CD8-positive, alpha-beta memory T cell (primary cell): Measurements from ENCODE around the gene ISYNA1. TPM values are rescaled to one million over a fixed set of nuclear protein-coding genes. Genes with fewer than 3 reads are reported as not detected.
"Not testable (repeated sequence)": the region's sequence is repeated elsewhere in the genome, so short reads cannot be mapped to it uniquely, and the experiment has no call there.

ENCODE experiments used
- CTCF ChIA-PET: fragments of 350-600 bp; sonication (Branson Sonifier 250); formaldehyde crosslinking; loops from one replicate; lab custom pipeline; 2021; ENCODE audit warnings: antibody characterized with exemption; lab: Charles Lee
- POLR2A ChIA-PET: fragments of 350-600 bp; sonication (Branson Sonifier 250); formaldehyde crosslinking; loops from one replicate; lab custom pipeline; 2021; ENCODE audit warnings: antibody characterized with exemption; lab: Charles Lee
- DNase-seq, 5 donors: peaks; one replicate each; pipeline versions ENCODE4 v3.0.0 to v3.0.0-alpha.2; 2020 to 2022; ENCODE audit warnings: mixed read lengths in 1 of 5
- H3K27ac ChIP-seq: one replicate; pipeline ENCODE4 v1.7.0; 2013; ENCODE audit warnings: low read depth, mild to moderate bottlenecking, low read length, moderate library complexity
- H3K27me3 ChIP-seq: 2 replicates; pipeline ENCODE4 v1.7.0; 2013; ENCODE audit warnings: low read length, mild to moderate bottlenecking; ENCODE audit not compliant: insufficient read depth, poor library complexity, severe bottlenecking
- H3K36me3 ChIP-seq: 2 replicates; pipeline ENCODE4 v1.7.0; 2013; ENCODE audit warnings: mild to moderate bottlenecking, low read length, moderate library complexity; ENCODE audit not compliant: insufficient read depth
- H3K4me1 ChIP-seq: 2 replicates; pipeline ENCODE4 v1.7.0; 2013; ENCODE audit warnings: mild to moderate bottlenecking, low read length, moderate library complexity; ENCODE audit not compliant: insufficient read depth
- H3K4me3 ChIP-seq: 2 replicates; pipeline ENCODE4 v1.7.0; 2013; ENCODE audit warnings: mild to moderate bottlenecking, low read length
- H3K9me3 ChIP-seq: 2 replicates; pipeline ENCODE4 v1.7.0; 2013; ENCODE audit warnings: mild to moderate bottlenecking, low read length
- H3K27ac Mint-ChIP-seq, 8 donors: one replicate each; pipeline ENCODE4 v1.8.0; 2020 to 2021; ENCODE audit warnings: mixed read lengths in 8 of 8, mild to moderate bottlenecking in 6 of 8, inconsistent platforms in 3 of 8, moderate library complexity in 3 of 8
- H3K27me3 Mint-ChIP-seq, 2 donors: one replicate each; pipeline ENCODE4 v1.8.0; 2020 to 2021; ENCODE audit warnings: mixed read lengths in 2 of 2, mild to moderate bottlenecking in 1 of 2, moderate library complexity in 1 of 2
- H3K36me3 Mint-ChIP-seq, 3 donors: one replicate each; pipeline ENCODE4 v1.8.0; 2020 to 2021; ENCODE audit warnings: mixed read lengths in 3 of 3, inconsistent platforms in 1 of 3, mild to moderate bottlenecking in 1 of 3
- H3K4me1 Mint-ChIP-seq, 3 donors: one replicate each; pipeline ENCODE4 v1.8.0; 2020 to 2021; ENCODE audit warnings: mixed read lengths in 3 of 3, inconsistent platforms in 1 of 3, mild to moderate bottlenecking in 1 of 3
- H3K4me3 Mint-ChIP-seq, 7 donors: one replicate each; pipeline ENCODE4 v1.8.0; 2020 to 2021; ENCODE audit warnings: mixed read lengths in 7 of 7, mild to moderate bottlenecking in 6 of 7, moderate library complexity in 4 of 7, inconsistent platforms in 2 of 7
- H3K9me3 Mint-ChIP-seq, 5 donors: one replicate each; pipeline ENCODE4 v1.8.0; 2020 to 2022; ENCODE audit warnings: mixed read lengths in 5 of 5, mild to moderate bottlenecking in 3 of 5, moderate library complexity in 2 of 5, inconsistent platforms in 1 of 5
- polyA plus RNA-seq: library from polyadenylated mRNA; unstranded; fragments of 300-500 nt; fragmentation: Illumina TruSeq; gene quantifications from one replicate; pipeline ENCODE4 v1.2.3, GENCODE V29; 2021
- total RNA-seq, 2 experiments: library from RNA; stranded (reverse); gene quantifications; one replicate each; pipeline ENCODE4 v1.2.3, GENCODE V29; 2021

Gene ISYNA1
- total and polyA plus RNA-seq, 3 experiments from 2014 or later, result 18.2 to 33.2 (median 20.3) TPM

DNA sequence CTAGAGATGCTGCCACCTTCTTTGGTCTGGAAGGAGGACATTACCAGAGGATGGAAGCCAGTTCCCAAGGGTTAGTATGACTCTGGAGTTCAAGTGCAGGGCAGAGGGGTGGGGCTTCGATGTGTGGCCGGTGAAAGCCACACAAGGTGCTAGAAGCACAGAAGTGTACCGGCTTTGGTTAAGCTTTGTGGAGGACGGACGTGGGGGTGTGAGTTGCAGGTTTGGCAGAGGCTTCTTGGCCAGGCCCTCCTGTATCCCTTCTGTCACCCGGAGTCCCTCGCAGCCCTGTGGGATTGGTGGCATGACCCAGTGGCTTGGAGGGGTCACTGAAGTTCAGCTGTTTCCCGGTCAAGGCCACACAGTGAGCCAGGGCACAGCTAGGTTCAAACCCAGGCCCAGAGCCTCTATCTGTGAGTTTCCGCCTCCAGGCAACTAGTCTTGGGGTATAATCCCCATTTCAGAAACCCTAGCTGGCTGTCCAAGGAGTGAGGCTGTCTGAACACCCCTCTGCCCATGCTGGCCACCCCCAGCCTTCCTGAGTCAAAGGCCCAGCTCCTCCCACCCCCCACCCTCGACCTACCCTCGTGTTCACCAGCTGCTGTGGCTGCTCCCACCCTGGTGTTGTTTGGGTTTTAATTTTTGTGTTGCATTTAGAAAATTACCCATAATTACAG lies 23.3 kb downstream of the ISYNA1 start:
- CTCF ChIA-PET, result interaction anchor here (0.6 to 10.5 kb wide), 8 partner anchors 18 to 301 kb away, joined by 3 to 100 read pairs (median 3); partner anchors contain the start of gene JUND
- POLR2A ChIA-PET, result interaction anchor here (1.0 to 8.3 kb wide), 2 partner anchors 13 to 135 kb away, joined by 3 to 97 read pairs; partner anchors contain the start of gene JUND
- DNase-seq, result peak in 1 of 5 donors; percentile 51
- H3K36me3 ChIP-seq, result no peaks in the 10 kb centered on the region
- peaks cover 4% of the 10 kb centered on the region for H3K27me3 ChIP-seq
- Mint-ChIP-seq H3K27me3 (peaks cover 0 to 4% of the 10 kb centered on the region in 2 donors), H3K4me1 (peaks cover 40 to 55% (median 54%) of the 10 kb centered on the region in 3 donors), H3K4me3 (peak overlapping the region; percentile 42 to 79 (median 59)), H3K36me3 (no peaks in the 10 kb centered on the region), H3K27ac (peak overlapping the region; percentile 31 to 96 (median 77)), H3K9me3 (no peaks in the 10 kb centered on the region)
- H3K9me3 ChIP-seq, result no peaks in the 10 kb centered on the region
- H3K27ac ChIP-seq, result peak overlapping the region; percentile 83
- peaks cover 50% of the 10 kb centered on the region for H3K4me1 ChIP-seq
- no peak overlapping the region for H3K4me3 ChIP-seq

GRCh38 chr19:18412610-18413239 lies 25.2 kb downstream of the ISYNA1 start:
- POLR2A ChIA-PET, result no interaction called here
- Mint-ChIP-seq H3K36me3 (no peaks in the 10 kb centered on the region), H3K27ac (no peak overlapping the region), H3K27me3 (peaks cover 0 to 4% of the 10 kb centered on the region in 2 donors), H3K4me3 (no peak overlapping the region), H3K9me3 (no peaks in the 10 kb centered on the region), H3K4me1 (peaks cover 28 to 41% (median 41%) of the 10 kb centered on the region in 3 donors)
- Histone ChIP-seq H3K27ac (no peak overlapping the region), H3K4me1 (peaks cover 36% of the 10 kb centered on the region), H3K36me3 (no peaks in the 10 kb centered on the region), H3K27me3 (no peaks in the 10 kb centered on the region), H3K9me3 (no peaks in the 10 kb centered on the region), H3K4me3 (no peak overlapping the region)
- DNase-seq, result no peak
- CTCF ChIA-PET, result interaction anchor here (1.0 to 10.5 kb wide), 5 partner anchors 23 to 160 kb away, joined by 3 to 100 read pairs (median 5); partner anchors contain the start of gene JUND

DNA sequence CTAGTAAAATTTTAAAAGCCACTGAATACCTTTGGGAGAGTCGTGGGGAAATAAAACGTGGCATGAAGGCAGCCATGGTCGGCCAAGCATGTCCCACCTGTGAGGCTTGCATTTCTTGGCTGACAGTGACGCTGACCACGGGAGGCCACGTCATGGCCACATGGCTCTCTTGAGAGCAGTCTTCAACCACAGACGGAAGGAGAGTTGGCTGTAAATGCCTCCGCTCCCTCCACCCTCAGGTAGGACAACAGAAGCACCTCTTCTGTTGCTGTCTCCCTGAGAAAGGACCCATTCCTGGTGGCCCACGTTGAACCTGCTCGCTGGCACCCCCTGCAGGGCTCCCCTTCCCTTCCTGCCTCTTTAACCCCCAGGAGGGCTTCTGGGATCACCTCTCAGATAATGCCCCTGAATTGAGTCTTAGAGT lies 29.9 kb downstream of the ISYNA1 start:
- H3K27ac Mint-ChIP-seq, result no peak overlapping the region
- no peaks in the 10 kb centered on the region for H3K9me3 ChIP-seq
- H3K9me3 Mint-ChIP-seq, result no peaks in the 10 kb centered on the region
- H3K27ac ChIP-seq, result no peak overlapping the region
- CTCF ChIA-PET, result interaction anchor here (1.3 kb wide), 1 partner anchor 19 kb away, joined by 3 read pairs; no protein-coding TSS in a partner anchor
- no peaks in the 10 kb centered on the region for H3K36me3 Mint-ChIP-seq
- POLR2A ChIA-PET, result no interaction called here
- no peaks in the 10 kb centered on the region for H3K27me3 ChIP-seq
- H3K4me3 ChIP-seq, result no peak overlapping the region
- H3K4me3 Mint-ChIP-seq, result no peak overlapping the region
- H3K27me3 Mint-ChIP-seq, result no peaks in the 10 kb centered on the region
- peaks cover 4 to 6% (median 5%) of the 10 kb centered on the region in 3 donors for H3K4me1 Mint-ChIP-seq
- no peaks in the 10 kb centered on the region for H3K36me3 ChIP-seq
- DNase-seq, result peak in 1 of 5 donors; percentile 44
- no peaks in the 10 kb centered on the region for H3K4me1 ChIP-seq

DNA sequence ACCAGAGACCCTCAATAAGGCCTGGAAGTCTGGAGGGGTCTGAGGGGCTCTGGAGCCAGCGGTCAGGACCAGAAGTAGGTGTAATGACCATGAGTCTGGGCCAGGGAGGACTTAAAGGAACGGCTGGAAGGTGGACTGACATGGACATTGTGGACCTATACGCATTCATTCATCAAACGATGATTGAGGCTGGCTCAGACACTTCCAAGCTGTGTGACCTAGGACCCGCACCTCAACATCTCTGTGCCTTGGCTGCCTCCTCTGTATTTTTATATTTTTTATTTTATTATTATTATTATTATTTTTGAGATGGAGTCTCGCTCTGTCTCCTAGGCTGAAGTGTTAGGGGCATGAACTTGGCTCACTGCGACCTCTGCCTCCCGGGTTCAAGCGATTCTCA lies 31.2 kb downstream of the ISYNA1 start:
- Histone ChIP-seq H3K27me3 (no peaks in the 10 kb centered on the region), H3K36me3 (no peaks in the 10 kb centered on the region), H3K27ac (no peak overlapping the region), H3K9me3 (no peaks in the 10 kb centered on the region), H3K4me1 (no peaks in the 10 kb centered on the region), H3K4me3 (no peak overlapping the region)
- Mint-ChIP-seq H3K36me3 (no peaks in the 10 kb centered on the region), H3K9me3 (no peaks in the 10 kb centered on the region), H3K27me3 (no peaks in the 10 kb centered on the region), H3K4me3 (no peak overlapping the region), H3K4me1 (peaks cover 4 to 6% (median 5%) of the 10 kb centered on the region in 3 donors), H3K27ac (no peak overlapping the region)
- ChIA-PET CTCF (interaction anchor here (0.8 to 1.3 kb wide), 4 partner anchors 18 to 182 kb away, joined by 3 read pairs; no protein-coding TSS in a partner anchor), POLR2A (no interaction called here)
- no peak for DNase-seq

GRCh38 chr19:18405754-18406153 lies 32.2 kb downstream of the ISYNA1 start:
- not testable (repeated sequence) for H3K4me1 ChIP-seq, H3K27ac Mint-ChIP-seq, H3K36me3 Mint-ChIP-seq, H3K4me1 Mint-ChIP-seq, H3K4me3 ChIP-seq, H3K27me3 Mint-ChIP-seq, H3K9me3 Mint-ChIP-seq, DNase-seq, H3K4me3 Mint-ChIP-seq, H3K27me3 ChIP-seq, H3K27ac ChIP-seq, H3K36me3 ChIP-seq, H3K9me3 ChIP-seq
- ChIA-PET CTCF (interaction anchor here (1.1 kb wide), 1 partner anchor 11 kb away, joined by 5 read pairs; no protein-coding TSS in a partner anchor), POLR2A (interaction anchor here (0.6 kb wide), 1 partner anchor 183 kb away, joined by 4 read pairs; no protein-coding TSS in a partner anchor)

GRCh38 chr19:18402455-18403248 lies 35.3 kb downstream of the ISYNA1 start:
- H3K4me1 ChIP-seq, H3K9me3 ChIP-seq, H3K4me3 Mint-ChIP-seq, H3K4me1 Mint-ChIP-seq, H3K4me3 ChIP-seq, DNase-seq, H3K9me3 Mint-ChIP-seq, POLR2A ChIA-PET, H3K27me3 ChIP-seq, H3K36me3 ChIP-seq, H3K27ac Mint-ChIP-seq, H3K36me3 Mint-ChIP-seq: not testable (repeated sequence)
- H3K27me3 Mint-ChIP-seq, result peaks cover 8 to 11% of the 10 kb centered on the region in 2 donors
- CTCF ChIA-PET, result interaction anchor here (1.9 kb wide), 1 partner anchor 14 kb away, joined by 14 read pairs; no protein-coding TSS in a partner anchor
- H3K27ac ChIP-seq, result peak overlapping the region; percentile 21

DNA sequence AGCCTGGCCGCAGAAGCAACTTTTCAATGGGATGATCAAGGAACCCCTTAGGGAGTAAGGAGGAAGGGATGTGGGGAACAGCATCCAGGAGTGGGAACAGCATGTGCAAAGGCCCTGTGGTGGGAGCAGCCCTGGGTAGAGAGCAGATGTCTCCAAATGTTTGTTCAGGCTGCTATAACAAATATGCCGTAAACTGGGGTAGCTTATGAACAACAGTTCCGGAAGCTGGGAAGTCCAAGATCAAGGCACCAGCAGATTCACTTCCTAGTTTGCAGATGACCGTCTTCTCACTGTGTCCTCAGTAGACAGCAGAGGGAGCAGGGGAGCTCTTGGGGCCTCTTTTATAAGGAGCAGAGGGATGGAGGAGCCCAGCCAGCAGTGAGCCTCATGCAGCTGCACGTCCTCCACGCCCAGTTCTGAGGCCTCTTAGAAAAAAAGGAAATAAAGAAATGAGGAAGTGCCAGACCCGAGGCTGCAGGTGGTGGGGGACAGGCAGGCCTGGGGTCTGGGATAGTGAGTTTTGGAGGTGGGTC lies 36.3 kb downstream of the ISYNA1 start:
- Mint-ChIP-seq H3K27ac (no peak overlapping the region), H3K36me3 (no peaks in the 10 kb centered on the region), H3K4me3 (no peak overlapping the region), H3K9me3 (no peaks in the 10 kb centered on the region), H3K27me3 (peaks cover 14 to 17% of the 10 kb centered on the region in 2 donors), H3K4me1 (peaks cover 0 to 6% (median 0%) of the 10 kb centered on the region in 3 donors)
- no peaks in the 10 kb centered on the region for H3K9me3 ChIP-seq
- POLR2A ChIA-PET, result interaction anchor here (1.0 kb wide), 1 partner anchor 13 kb away, joined by 3 read pairs; no protein-coding TSS in a partner anchor
- no peaks in the 10 kb centered on the region for H3K36me3 ChIP-seq
- peaks cover 6% of the 10 kb centered on the region for H3K4me1 ChIP-seq
- H3K27ac ChIP-seq, result peak overlapping the region; percentile 21
- H3K27me3 ChIP-seq, result peaks cover 16% of the 10 kb centered on the region
- no peak overlapping the region for H3K4me3 ChIP-seq
- CTCF ChIA-PET, result interaction anchor here (1.2 to 1.9 kb wide), 2 partner anchors 9 to 13 kb away, joined by 3 to 14 read pairs; no protein-coding TSS in a partner anchor
- DNase-seq, result no peak
